ENCODE measurements around the gene GLI3. TPM values are rescaled to one million over a fixed set of nuclear protein-coding genes. Genes with fewer than 3 reads are reported as not detected.

Gene GLI3
- total and polyA plus RNA-seq, 12 donors, result 0.51 to 9.1 (median 5.3) TPM

- intact Hi-C loops (cut with DNase I), result no loop called here
- DNase-seq (no peak), ATAC-seq (no peak)
- Histone ChIP-seq H3K4me3 (no peak overlapping the region), H3K36me3 (no peaks in the 10 kb centered on the region), H3K27me3 (no peaks in the 10 kb centered on the region), H3K4me1 (peaks cover 0 to 3% (median 0%) of the 10 kb centered on the region in 9 donors), H3K9me3 (no peaks in the 10 kb centered on the region), H3K27ac (no peak overlapping the region)
- WGBS, 2 donors, result 89% methylated on average over 4 of the region's 4 CpGs
- TF ChIP-seq CTCF (IDR thresholded peaks at IDR 0.05), result no peak
Measured at GRCh38 chr7:42185726-42186125, 51.3 kb downstream of the GLI3 start.

GRCh38 chr7:42183547-42183946 lies 53.5 kb downstream of the GLI3 start:
- no peak for ATAC-seq
- Histone ChIP-seq H3K27me3 (no peaks in the 10 kb centered on the region), H3K36me3 (no peaks in the 10 kb centered on the region), H3K9me3 (no peaks in the 10 kb centered on the region), H3K4me1 (no peaks in the 10 kb centered on the region), H3K27ac (no peak overlapping the region), H3K4me3 (no peak overlapping the region)
- no peak for TF ChIP-seq CTCF (IDR thresholded peaks at IDR 0.05)
- intact Hi-C loops (cut with DNase I), result no loop called here
- WGBS, 2 donors, result 91 to 95% methylated on average over 6 of the region's 6 CpGs
- DNase-seq, result no peak

GRCh38 chr7:42181566-42181965 lies 55.4 kb downstream of the GLI3 start:
- Histone ChIP-seq H3K27ac (no peak overlapping the region), H3K9me3 (no peaks in the 10 kb centered on the region), H3K4me3 (no peak overlapping the region), H3K27me3 (no peaks in the 10 kb centered on the region), H3K4me1 (no peaks in the 10 kb centered on the region), H3K36me3 (no peaks in the 10 kb centered on the region)
- intact Hi-C loops (cut with DNase I), result no loop called here
- WGBS, 2 donors, result 95% methylated on average over 4 of the region's 4 CpGs
- DNase-seq (no peak), ATAC-seq (no peak)
- TF ChIP-seq CTCF (IDR thresholded peaks at IDR 0.05), result no peak

GRCh38 chr7:42180806-42181205 lies 56.2 kb downstream of the GLI3 start:
- TF ChIP-seq CTCF (IDR thresholded peaks at IDR 0.05), result no peak
- no peak overlapping the region for H3K27ac ChIP-seq
- H3K4me3 ChIP-seq, result no peak overlapping the region
- no peaks in the 10 kb centered on the region for H3K9me3 ChIP-seq
- WGBS, 2 donors, result 55 to 56% methylated on average over 2 of the region's 2 CpGs
- ATAC-seq, result no peak
- intact Hi-C loops (cut with DNase I), result no loop called here
- DNase-seq, result no peak
- H3K36me3 ChIP-seq, result no peaks in the 10 kb centered on the region
- no peaks in the 10 kb centered on the region for H3K27me3 ChIP-seq
- H3K4me1 ChIP-seq, result no peaks in the 10 kb centered on the region

- Histone ChIP-seq H3K4me3 (no peak overlapping the region), H3K36me3 (no peaks in the 10 kb centered on the region), H3K4me1 (no peaks in the 10 kb centered on the region), H3K9me3 (no peaks in the 10 kb centered on the region), H3K27me3 (peaks cover 0 to 4% (median 0%) of the 10 kb centered on the region in 7 donors), H3K27ac (no peak overlapping the region)
- intact Hi-C loops (cut with DNase I), result no loop called here
- ATAC-seq (no peak), DNase-seq (no peak)
- TF ChIP-seq CTCF (IDR thresholded peaks at IDR 0.05), result no peak
- 89 to 92% methylated on average over 3 of the region's 3 CpGs for WGBS, 2 donors
Measured at GRCh38 chr7:42176724-42177101, 60.3 kb downstream of the GLI3 start.
